ENCODE results near the gene CD36. TPM values are rescaled to one million over a fixed set of nuclear protein-coding genes. Genes with fewer than 3 reads are reported as not detected.

Gene CD36
- total RNA-seq, 1 experiment from 2014 or later, result not detected

GRCh38 chr7:80679921-80680907 lies 41.8 kb downstream of the CD36 start:
- Histone ChIP-seq H3K36me3 (replicated peaks; ENCODE audit: control insufficient read depth, insufficient read depth, low read length) (no peaks in the 10 kb centered on the region), H3K27me3 (ENCODE audit: control insufficient read depth, insufficient read depth, low read length) (no peaks in the 10 kb centered on the region), H3K4me3 (ENCODE audit: insufficient read depth, low read depth, low read length) (no peak overlapping the region)
- DNase-seq, result no peak

DNA sequence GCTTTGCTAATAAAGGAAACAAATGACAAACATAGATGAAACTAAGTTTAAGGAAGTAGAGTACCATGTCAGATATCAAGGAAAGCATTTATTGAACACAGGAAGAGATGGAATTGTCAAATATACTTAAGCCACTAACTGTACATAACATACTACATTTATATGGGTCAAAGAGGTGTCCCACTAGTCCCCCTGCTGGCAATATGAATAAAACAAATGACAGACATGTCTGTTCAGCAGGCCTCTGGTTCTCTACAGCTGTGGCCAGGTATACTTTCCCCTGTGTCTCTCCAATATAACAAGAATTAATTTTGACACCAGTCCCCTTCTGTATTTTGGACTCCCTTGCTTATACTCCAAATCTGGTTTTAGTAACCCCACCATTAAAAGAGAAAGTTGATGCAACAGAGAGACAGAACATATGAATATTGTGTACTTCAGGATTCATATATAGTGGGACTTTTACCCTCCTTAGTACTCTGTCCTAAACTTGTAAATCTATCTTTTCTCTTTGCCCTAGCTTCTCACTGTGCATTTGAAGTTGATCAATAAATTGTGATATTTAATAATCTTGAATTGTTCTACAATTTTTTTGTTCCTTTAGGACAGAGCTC lies 42.9 kb downstream of the CD36 start:
- Histone ChIP-seq H3K36me3 (replicated peaks; ENCODE audit: control insufficient read depth, insufficient read depth, low read length) (no peaks in the 10 kb centered on the region), H3K27me3 (ENCODE audit: control insufficient read depth, insufficient read depth, low read length) (no peaks in the 10 kb centered on the region), H3K4me3 (ENCODE audit: insufficient read depth, low read depth, low read length) (no peak overlapping the region)
- DNase-seq, result no peak

- H3K36me3 ChIP-seq (replicated peaks; ENCODE audit: control insufficient read depth, insufficient read depth, low read length), result no peaks in the 10 kb centered on the region
- no peak for DNase-seq
- H3K4me3 ChIP-seq (ENCODE audit: insufficient read depth, low read depth, low read length), result no peak overlapping the region
- no peaks in the 10 kb centered on the region for H3K27me3 ChIP-seq (ENCODE audit: control insufficient read depth, insufficient read depth, low read length)
Measured at GRCh38 chr7:80682744-80683143, 44.3 kb downstream of the CD36 start.

DNA sequence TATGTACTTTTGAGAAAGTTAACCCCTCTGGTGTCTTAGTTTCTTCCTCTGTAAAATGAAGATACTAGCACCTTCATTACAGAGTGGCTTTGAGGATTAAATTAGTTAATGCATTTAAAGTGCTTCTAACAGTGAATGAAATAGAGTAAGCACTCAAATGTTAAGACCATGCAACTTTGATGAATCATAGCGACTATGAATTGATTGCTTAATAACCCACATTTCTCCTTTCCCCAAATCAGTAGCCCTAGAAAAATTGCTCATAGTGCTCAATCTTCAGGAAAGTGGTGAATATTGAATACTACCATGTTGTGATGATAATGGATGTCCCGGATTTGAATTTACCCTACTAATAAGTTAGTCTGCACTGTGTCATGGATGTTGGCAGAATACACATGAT lies 48.1 kb downstream of the CD36 start:
- no peaks in the 10 kb centered on the region for H3K36me3 ChIP-seq (replicated peaks; ENCODE audit: control insufficient read depth, insufficient read depth, low read length)
- DNase-seq, result no peak

GRCh38 chr7:80699045-80699638 lies 60.7 kb downstream of the CD36 start:
- H3K27me3 ChIP-seq (ENCODE audit: control insufficient read depth, insufficient read depth, low read length), result no peaks in the 10 kb centered on the region
- H3K4me3 ChIP-seq (ENCODE audit: insufficient read depth, low read depth, low read length), result no peak overlapping the region
- H3K36me3 ChIP-seq (replicated peaks; ENCODE audit: control insufficient read depth, insufficient read depth, low read length), result no peaks in the 10 kb centered on the region
- DNase-seq, result no peak

More for the DNA sequence above, 48.1 kb downstream of the CD36 start:
- no peak overlapping the region for H3K4me3 ChIP-seq (ENCODE audit: insufficient read depth, low read depth, low read length)
- H3K27me3 ChIP-seq (ENCODE audit: control insufficient read depth, insufficient read depth, low read length), result no peaks in the 10 kb centered on the region

DNA sequence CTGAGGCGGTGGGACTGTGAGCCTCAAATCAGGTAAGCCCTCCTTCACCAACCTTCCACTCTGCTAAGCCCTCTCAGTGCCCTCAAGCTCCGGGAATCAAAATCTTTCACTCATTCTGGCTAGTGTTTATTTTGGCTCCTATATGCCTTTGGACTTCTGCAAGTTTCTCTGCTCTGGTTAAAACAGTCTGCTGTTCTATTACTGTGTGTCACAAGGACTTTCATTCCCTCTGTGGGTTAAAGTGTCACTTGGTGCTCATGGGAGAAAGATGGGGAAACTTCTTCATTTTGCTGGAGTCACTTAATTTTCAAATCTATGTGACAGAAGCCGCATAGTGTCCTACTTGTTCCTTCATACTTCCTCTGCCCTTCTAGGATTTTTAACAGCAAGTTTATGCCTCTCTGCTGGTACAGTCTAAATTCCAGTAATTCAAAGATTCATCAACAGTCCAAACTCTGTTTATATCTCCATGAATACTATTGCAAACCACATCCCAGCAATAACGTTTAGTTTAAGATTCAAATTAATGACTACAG lies 61.3 kb downstream of the CD36 start:
- Histone ChIP-seq H3K36me3 (replicated peaks; ENCODE audit: control insufficient read depth, insufficient read depth, low read length) (no peaks in the 10 kb centered on the region), H3K4me3 (ENCODE audit: insufficient read depth, low read depth, low read length) (no peak overlapping the region), H3K27me3 (ENCODE audit: control insufficient read depth, insufficient read depth, low read length) (no peaks in the 10 kb centered on the region)
- DNase-seq, result no peak

DNA sequence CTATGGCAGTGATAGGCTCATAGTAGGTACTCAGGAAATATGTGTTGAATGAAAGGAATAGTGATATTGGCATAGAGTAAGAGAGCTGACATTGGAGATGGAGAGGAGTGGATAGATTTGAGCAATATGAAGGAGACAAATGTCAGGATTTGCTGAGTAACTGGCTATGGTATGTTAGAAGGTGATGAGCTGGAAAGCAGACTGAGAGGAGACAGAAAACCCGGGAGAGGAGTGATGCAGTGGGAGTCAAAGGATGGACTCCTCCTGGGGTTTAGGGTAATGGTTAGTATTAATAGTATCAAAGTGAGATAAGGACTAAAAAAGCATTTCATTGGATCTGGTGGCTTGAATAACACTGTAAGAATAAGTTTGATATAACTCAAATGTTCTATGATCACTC lies 64.8 kb downstream of the CD36 start:
- H3K36me3 ChIP-seq (replicated peaks; ENCODE audit: control insufficient read depth, insufficient read depth, low read length), result no peaks in the 10 kb centered on the region
- no peaks in the 10 kb centered on the region for H3K27me3 ChIP-seq (ENCODE audit: control insufficient read depth, insufficient read depth, low read length)
- DNase-seq, result no peak
- H3K4me3 ChIP-seq (ENCODE audit: insufficient read depth, low read depth, low read length), result no peak overlapping the region

DNA sequence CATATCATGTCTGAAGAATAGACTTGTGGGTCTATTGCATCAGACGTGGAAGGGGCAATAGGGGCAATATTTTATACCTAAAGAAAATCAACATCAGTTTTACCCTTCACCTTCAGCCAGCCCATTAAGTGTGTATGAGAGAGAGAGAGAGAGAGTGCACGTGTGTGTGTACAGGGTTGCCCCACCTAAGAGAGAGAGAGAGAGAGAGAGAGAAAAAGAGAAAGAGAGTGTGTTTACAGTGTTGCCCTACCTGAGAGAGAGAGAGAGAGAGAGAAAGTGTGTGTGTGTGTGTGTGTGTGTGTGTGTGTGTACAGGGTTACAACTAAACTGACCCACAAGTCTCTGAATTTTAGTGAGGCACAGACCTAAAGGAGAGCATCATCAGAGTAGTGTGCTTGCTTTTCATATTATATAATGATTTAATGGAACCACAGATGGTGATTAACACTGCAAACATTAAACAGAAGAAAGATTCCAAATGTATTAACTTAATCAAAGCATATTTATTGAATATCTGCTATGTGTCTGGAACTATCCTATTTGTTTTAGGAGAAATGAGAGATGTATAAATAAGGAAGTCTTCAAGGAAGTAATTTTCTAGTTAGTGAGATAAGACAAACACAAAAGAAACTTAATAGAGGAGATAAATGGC lies 66.8 kb downstream of the CD36 start:
- DNase-seq, result no peak
- no peak overlapping the region for H3K4me3 ChIP-seq (ENCODE audit: insufficient read depth, low read depth, low read length)
- no peaks in the 10 kb centered on the region for H3K27me3 ChIP-seq (ENCODE audit: control insufficient read depth, insufficient read depth, low read length)
- no peaks in the 10 kb centered on the region for H3K36me3 ChIP-seq (replicated peaks; ENCODE audit: control insufficient read depth, insufficient read depth, low read length)

- DNase-seq, result no peak
Measured at GRCh38 chr7:80707318-80707717, 68.9 kb downstream of the CD36 start.

GRCh38 chr7:80708123-80708522 lies 69.7 kb downstream of the CD36 start:
- no peak for DNase-seq
- no peaks in the 10 kb centered on the region for H3K27me3 ChIP-seq (ENCODE audit: control insufficient read depth, insufficient read depth, low read length)
- H3K4me3 ChIP-seq (ENCODE audit: insufficient read depth, low read depth, low read length), result no peak overlapping the region
- H3K36me3 ChIP-seq (replicated peaks; ENCODE audit: control insufficient read depth, insufficient read depth, low read length), result no peaks in the 10 kb centered on the region

More at GRCh38 chr7:80707318-80707717, 68.9 kb downstream of the CD36 start:
- Histone ChIP-seq H3K27me3 (ENCODE audit: control insufficient read depth, insufficient read depth, low read length) (no peaks in the 10 kb centered on the region), H3K4me3 (ENCODE audit: insufficient read depth, low read depth, low read length) (no peak overlapping the region), H3K36me3 (replicated peaks; ENCODE audit: control insufficient read depth, insufficient read depth, low read length) (no peaks in the 10 kb centered on the region)

DNA sequence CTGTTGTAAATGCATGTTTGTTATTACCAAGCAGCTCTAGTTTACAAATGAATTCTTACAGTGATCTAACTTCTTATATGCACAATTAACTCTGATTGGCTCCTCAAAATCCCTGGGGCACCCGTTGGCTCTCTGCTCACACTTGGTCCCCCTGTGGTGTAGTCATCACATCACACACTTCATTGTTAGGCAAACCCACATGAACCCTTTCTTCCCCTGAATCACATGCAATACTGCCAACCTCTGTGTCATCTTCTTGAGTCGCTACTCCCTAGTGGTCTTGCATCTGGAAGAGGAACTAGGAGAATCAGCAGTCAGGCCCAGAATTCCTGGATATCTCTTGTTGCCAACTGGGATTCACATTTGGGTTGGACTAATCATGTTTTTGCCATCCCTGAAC lies 73.1 kb downstream of the CD36 start:
- peak; percentile 31 for DNase-seq
- no peaks in the 10 kb centered on the region for H3K27me3 ChIP-seq (ENCODE audit: control insufficient read depth, insufficient read depth, low read length)
- no peaks in the 10 kb centered on the region for H3K36me3 ChIP-seq (replicated peaks; ENCODE audit: control insufficient read depth, insufficient read depth, low read length)
- no peak overlapping the region for H3K4me3 ChIP-seq (ENCODE audit: insufficient read depth, low read depth, low read length)

GRCh38 chr7:80719261-80719660 lies 80.8 kb downstream of the CD36 start:
- H3K4me3 ChIP-seq (ENCODE audit: insufficient read depth, low read depth, low read length), result no peak overlapping the region
- DNase-seq, result no peak
- H3K36me3 ChIP-seq (replicated peaks; ENCODE audit: control insufficient read depth, insufficient read depth, low read length), result no peaks in the 10 kb centered on the region
- H3K27me3 ChIP-seq (ENCODE audit: control insufficient read depth, insufficient read depth, low read length), result no peaks in the 10 kb centered on the region

- Histone ChIP-seq H3K36me3 (replicated peaks; ENCODE audit: control insufficient read depth, insufficient read depth, low read length) (no peaks in the 10 kb centered on the region), H3K27me3 (ENCODE audit: control insufficient read depth, insufficient read depth, low read length) (no peaks in the 10 kb centered on the region), H3K4me3 (ENCODE audit: insufficient read depth, low read depth, low read length) (no peak overlapping the region)
- no peak for DNase-seq
Measured at GRCh38 chr7:80720146-80720545, 81.7 kb downstream of the CD36 start.

DNA sequence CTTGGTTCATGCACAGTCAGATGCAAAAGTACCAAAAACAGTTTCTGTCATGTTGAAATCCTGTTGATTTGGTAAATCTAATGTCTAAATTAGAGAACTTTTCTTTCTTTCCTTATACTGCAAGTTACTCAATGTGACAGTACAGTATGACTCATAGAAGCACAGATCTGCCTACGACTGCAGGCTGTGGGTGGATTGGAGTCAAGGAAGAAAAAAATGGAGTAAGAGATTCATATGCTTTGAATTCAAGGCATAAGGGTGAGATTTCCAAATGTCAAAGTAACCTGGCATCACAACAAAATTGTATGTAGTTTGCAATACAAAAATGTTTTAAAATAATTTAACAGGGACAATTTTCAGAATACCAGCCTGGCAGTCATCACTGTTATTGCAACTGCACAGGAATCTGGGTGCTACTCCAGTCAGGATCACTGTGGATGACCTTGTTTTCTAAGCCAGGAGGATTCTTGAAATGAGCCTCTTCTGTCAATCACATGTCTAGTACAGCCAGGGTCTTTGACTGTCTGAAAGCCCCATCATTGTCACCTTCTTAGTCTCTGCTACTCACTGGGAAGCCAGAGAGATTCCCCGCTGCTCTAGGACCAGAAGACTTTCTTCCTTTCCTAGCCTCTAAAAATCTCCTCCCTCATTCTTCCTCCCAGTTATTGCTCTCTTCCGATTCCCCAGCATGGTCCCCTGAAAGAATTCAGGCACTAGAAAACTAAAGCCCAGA lies 83.6 kb downstream of the CD36 start:
- no peaks in the 10 kb centered on the region for H3K27me3 ChIP-seq (ENCODE audit: control insufficient read depth, insufficient read depth, low read length)
- no peaks in the 10 kb centered on the region for H3K36me3 ChIP-seq (replicated peaks; ENCODE audit: control insufficient read depth, insufficient read depth, low read length)
- no peak overlapping the region for H3K4me3 ChIP-seq (ENCODE audit: insufficient read depth, low read depth, low read length)
- DNase-seq, result no peak
